GM12892 (cell line): ENCODE measurements around the gene NBEA.

Experiments
- POLR2A ChIP-seq: IDR thresholded peaks from 2 replicates; pipeline ENCODE4 v1.6.1; 2011; ENCODE audit warnings: low read depth, low read length, control low read depth
- POLR2AphosphoS5 ChIP-seq: IDR thresholded peaks from 2 replicates; pipeline ENCODE4 v1.6.1; 2011; ENCODE audit warnings: low read depth, low read length, control low read depth
- TAF1 ChIP-seq: IDR thresholded peaks from 2 replicates; pipeline ENCODE4 v1.6.1; 2011; ENCODE audit warnings: low read depth, mild to moderate bottlenecking, control low read depth, low read length, borderline replicate concordance

- TF ChIP-seq POLR2AphosphoS5, result no peak
- no peak for TF ChIP-seq TAF1
- TF ChIP-seq POLR2A, result no peak
Measured at GRCh38 chr13:35716186-35716585, 774.1 kb downstream of the NBEA start.
